Cardiac fibroblast (primary cell): ENCODE results near the gene KIAA1217.

Experiments used
- DNase-seq, 2 donors: peaks; one replicate each; pipeline versions ENCODE4 v3.0.0 to v3.0.0-alpha.2; 2010; ENCODE audit warnings: low read depth in 2 of 2
- H3K4me3 ChIP-seq, 2 donors: replicated peaks in 1 of 2; 1 replicate in 1 of 2; 2 replicates in 1 of 2; pipeline ENCODE4 v1.5.1; 2011; ENCODE audit warnings: low read depth in 2 of 2, low read length in 2 of 2, mild to moderate bottlenecking in 2 of 2, moderate library complexity in 1 of 2
- CTCF ChIP-seq: IDR thresholded peaks from one replicate; pipeline ENCODE4 v1.5.1; 2011; ENCODE audit warnings: low read depth, mild to moderate bottlenecking, low read length, inconsistent platforms

KIAA1217 gene

GRCh38 chr10:24239289-24240040, 30.5 kb downstream of the KIAA1217 start:
- DNase-seq = no peak
- no peak for TF ChIP-seq CTCF
- H3K4me3 ChIP-seq = no peak overlapping the region

GRCh38 chr10:24240041-24240751, 31.3 kb downstream of the KIAA1217 start:
- no peak overlapping the region for H3K4me3 ChIP-seq
- no peak for TF ChIP-seq CTCF
- DNase-seq = peak; percentile 45 to 48

- no peak overlapping the region for H3K4me3 ChIP-seq
Observed at GRCh38 chr10:24241536-24242040, 32.6 kb downstream of the KIAA1217 start.

GRCh38 chr10:24242562-24242961, 33.6 kb downstream of the KIAA1217 start:
- no peak for TF ChIP-seq CTCF
- H3K4me3 ChIP-seq = no peak overlapping the region
- no peak for DNase-seq

More at GRCh38 chr10:24241536-24242040, 32.6 kb downstream of the KIAA1217 start:
- TF ChIP-seq CTCF = no peak
- no peak for DNase-seq

- DNase-seq = no peak
- no peak for TF ChIP-seq CTCF
- H3K4me3 ChIP-seq = no peak overlapping the region
Observed at GRCh38 chr10:24246365-24246764, 37.4 kb downstream of the KIAA1217 start.

GRCh38 chr10:24247841-24248240, 38.9 kb downstream of the KIAA1217 start:
- H3K4me3 ChIP-seq = no peak overlapping the region
- DNase-seq = no peak
- TF ChIP-seq CTCF = no peak
